Body of pancreas (tissue), 4 donors: Measurements from ENCODE around the gene FOXL2.

Experiments used
- POLR2A ChIP-seq, 3 donors: fragments of 450-650 bp; IDR thresholded peaks; one replicate each; pipeline ENCODE4 v1.6.1; 2016; ENCODE audit warnings: antibody characterized with exemption in 3 of 3, mild to moderate bottlenecking in 2 of 3
- TF ChIP-seq, protein P1 (sequence below), 7 experiments: fragments of 450-650 bp in 4 of 7; fragments of 200-600 bp in 3 of 7; sonication (generic) in 3 of 7; IDR thresholded peaks; one replicate each; pipeline ENCODE4 v1.5.1; 2016 to 2019; ENCODE audit warnings: antibody characterized with exemption in 7 of 7

GRCh38 chr3:138908846-138909245, 38.1 kb downstream of the FOXL2 start:
- TF ChIP-seq, protein P1, sequence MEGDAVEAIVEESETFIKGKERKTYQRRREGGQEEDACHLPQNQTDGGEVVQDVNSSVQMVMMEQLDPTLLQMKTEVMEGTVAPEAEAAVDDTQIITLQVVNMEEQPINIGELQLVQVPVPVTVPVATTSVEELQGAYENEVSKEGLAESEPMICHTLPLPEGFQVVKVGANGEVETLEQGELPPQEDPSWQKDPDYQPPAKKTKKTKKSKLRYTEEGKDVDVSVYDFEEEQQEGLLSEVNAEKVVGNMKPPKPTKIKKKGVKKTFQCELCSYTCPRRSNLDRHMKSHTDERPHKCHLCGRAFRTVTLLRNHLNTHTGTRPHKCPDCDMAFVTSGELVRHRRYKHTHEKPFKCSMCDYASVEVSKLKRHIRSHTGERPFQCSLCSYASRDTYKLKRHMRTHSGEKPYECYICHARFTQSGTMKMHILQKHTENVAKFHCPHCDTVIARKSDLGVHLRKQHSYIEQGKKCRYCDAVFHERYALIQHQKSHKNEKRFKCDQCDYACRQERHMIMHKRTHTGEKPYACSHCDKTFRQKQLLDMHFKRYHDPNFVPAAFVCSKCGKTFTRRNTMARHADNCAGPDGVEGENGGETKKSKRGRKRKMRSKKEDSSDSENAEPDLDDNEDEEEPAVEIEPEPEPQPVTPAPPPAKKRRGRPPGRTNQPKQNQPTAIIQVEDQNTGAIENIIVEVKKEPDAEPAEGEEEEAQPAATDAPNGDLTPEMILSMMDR (IDR thresholded peaks at IDR 0.05): no peak
- no peak for TF ChIP-seq POLR2A (IDR thresholded peaks at IDR 0.05)
